HCT116 (cell line): ENCODE measurements around the gene PNPO.

ENCODE experiments used
- ATF3 ChIP-seq: IDR thresholded peaks from 2 replicates; pipeline ENCODE4 v1.6.1; 2012
- CEBPB ChIP-seq: IDR thresholded peaks from 2 replicates; pipeline ENCODE4 v1.6.1; 2012; ENCODE audit warnings: low read depth
- FOSL1 ChIP-seq: IDR thresholded peaks from 2 replicates; pipeline ENCODE4 v1.6.1; 2012; ENCODE audit warnings: low read depth
- POLR2A ChIP-seq: IDR thresholded peaks from 2 replicates; pipeline ENCODE4 v1.7.0; 2011; ENCODE audit warnings: borderline replicate concordance; ENCODE audit not compliant: insufficient read depth, insufficient read length; ENCODE audit errors: extremely low read depth
- POLR2AphosphoS5 ChIP-seq: IDR thresholded peaks from 2 replicates; pipeline ENCODE4 v1.6.1; 2011; ENCODE audit warnings: mild to moderate bottlenecking, low read depth, low read length, moderate library complexity
- RAD21 ChIP-seq: IDR thresholded peaks from 2 replicates; pipeline ENCODE4 v1.6.1; 2012; ENCODE audit warnings: low read depth, mild to moderate bottlenecking
- SIN3A ChIP-seq: IDR thresholded peaks from 2 replicates; pipeline ENCODE4 v1.6.1; 2012; ENCODE audit warnings: low read depth
- SP1 ChIP-seq: IDR thresholded peaks from 2 replicates; pipeline ENCODE4 v1.6.1; 2012; ENCODE audit warnings: low read depth
- TCF7L2 ChIP-seq: IDR thresholded peaks from 2 replicates; pipeline ENCODE4 v1.7.0; 2011; ENCODE audit warnings: borderline replicate concordance, inconsistent platforms; ENCODE audit not compliant: insufficient read depth, insufficient read length; ENCODE audit errors: extremely low read depth
- ZNF274 ChIP-seq: fragments of 200-500 bp; sonication (Bioruptor generic); IDR thresholded peaks from 2 replicates; pipeline ENCODE4 v1.6.1; 2014; ENCODE audit warnings: mild to moderate bottlenecking, low read depth, low read length, inconsistent platforms
- TF ChIP-seq, protein P1 (sequence below), 3 experiments: fragments of 200-600 bp in 1 of 3; sonication (generic) in 1 of 3; IDR thresholded peaks in 2 of 3; conservative IDR thresholded peaks in 1 of 3; 2 replicates each; pipeline ENCODE4 v1.5.1; 2012 to 2017; ENCODE audit warnings: low read depth in 2 of 3, low read length in 2 of 3, antibody characterized with exemption in 1 of 3, borderline replicate concordance in 1 of 3, control low read depth in 1 of 3, mild to moderate bottlenecking in 1 of 3, mixed read lengths in 1 of 3, mixed run types in 1 of 3, moderate library complexity in 1 of 3; ENCODE audit not compliant: insufficient read depth in 1 of 3
- TF ChIP-seq, protein P2 (sequence below): IDR thresholded peaks from 2 replicates; pipeline ENCODE4 v1.6.1; 2012

DNA sequence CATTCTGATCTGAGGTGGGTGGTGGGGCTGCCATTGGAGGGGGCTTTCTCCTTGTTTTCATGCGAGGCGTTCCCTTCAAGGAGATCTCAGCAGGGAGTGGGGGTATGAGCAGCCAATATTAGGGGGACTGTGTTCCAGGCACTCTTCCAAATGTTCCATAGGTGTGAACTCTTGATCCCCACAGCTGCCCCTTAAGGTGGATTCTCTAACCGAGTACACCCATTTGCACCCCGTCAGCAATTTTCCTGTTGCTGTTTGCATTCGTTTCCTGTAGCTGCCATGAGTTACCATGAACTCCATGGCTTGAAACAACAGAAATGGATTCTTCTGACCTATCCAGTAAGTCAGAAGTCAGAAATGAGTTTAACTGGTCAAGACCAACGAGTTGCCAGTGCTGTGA is 20.0 kb downstream of the PNPO start:
- TF ChIP-seq, protein P1, sequence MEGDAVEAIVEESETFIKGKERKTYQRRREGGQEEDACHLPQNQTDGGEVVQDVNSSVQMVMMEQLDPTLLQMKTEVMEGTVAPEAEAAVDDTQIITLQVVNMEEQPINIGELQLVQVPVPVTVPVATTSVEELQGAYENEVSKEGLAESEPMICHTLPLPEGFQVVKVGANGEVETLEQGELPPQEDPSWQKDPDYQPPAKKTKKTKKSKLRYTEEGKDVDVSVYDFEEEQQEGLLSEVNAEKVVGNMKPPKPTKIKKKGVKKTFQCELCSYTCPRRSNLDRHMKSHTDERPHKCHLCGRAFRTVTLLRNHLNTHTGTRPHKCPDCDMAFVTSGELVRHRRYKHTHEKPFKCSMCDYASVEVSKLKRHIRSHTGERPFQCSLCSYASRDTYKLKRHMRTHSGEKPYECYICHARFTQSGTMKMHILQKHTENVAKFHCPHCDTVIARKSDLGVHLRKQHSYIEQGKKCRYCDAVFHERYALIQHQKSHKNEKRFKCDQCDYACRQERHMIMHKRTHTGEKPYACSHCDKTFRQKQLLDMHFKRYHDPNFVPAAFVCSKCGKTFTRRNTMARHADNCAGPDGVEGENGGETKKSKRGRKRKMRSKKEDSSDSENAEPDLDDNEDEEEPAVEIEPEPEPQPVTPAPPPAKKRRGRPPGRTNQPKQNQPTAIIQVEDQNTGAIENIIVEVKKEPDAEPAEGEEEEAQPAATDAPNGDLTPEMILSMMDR (IDR thresholded peaks at IDR 0.05 in 2 of 3, conservative IDR thresholded peaks at IDR 0.05 in 1 of 3; ENCODE audit: borderline replicate concordance in 1 of 3, insufficient read depth in 1 of 3, low read depth in 2 of 3, low read length in 2 of 3) = no peak
- no peak for TF ChIP-seq ZNF274
- TF ChIP-seq, protein P2, sequence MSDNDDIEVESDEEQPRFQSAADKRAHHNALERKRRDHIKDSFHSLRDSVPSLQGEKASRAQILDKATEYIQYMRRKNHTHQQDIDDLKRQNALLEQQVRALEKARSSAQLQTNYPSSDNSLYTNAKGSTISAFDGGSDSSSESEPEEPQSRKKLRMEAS = no peak
- no peak for TF ChIP-seq POLR2A
- TF ChIP-seq ATF3 = no peak
- no peak for TF ChIP-seq TCF7L2
- no peak for TF ChIP-seq FOSL1
- TF ChIP-seq SP1 = no peak
- TF ChIP-seq CEBPB = no peak
- TF ChIP-seq POLR2AphosphoS5 = no peak
- TF ChIP-seq RAD21 = no peak
- no peak for TF ChIP-seq SIN3A
